ENCODE measurements around the gene DCDC1.
A peak's percentile ranks its signal among the peaks of the same experiment; 100 is the strongest.

DCDC1 gene

GRCh38 chr11:30861531-30861930, 508.0 kb downstream of the DCDC1 start:
- no peak overlapping the region for H3K4me3 ChIP-seq (ENCODE audit: low read depth, low read length)
- DNase-seq (ENCODE audit: low read depth) = no peak
- TF ChIP-seq, protein P1, sequence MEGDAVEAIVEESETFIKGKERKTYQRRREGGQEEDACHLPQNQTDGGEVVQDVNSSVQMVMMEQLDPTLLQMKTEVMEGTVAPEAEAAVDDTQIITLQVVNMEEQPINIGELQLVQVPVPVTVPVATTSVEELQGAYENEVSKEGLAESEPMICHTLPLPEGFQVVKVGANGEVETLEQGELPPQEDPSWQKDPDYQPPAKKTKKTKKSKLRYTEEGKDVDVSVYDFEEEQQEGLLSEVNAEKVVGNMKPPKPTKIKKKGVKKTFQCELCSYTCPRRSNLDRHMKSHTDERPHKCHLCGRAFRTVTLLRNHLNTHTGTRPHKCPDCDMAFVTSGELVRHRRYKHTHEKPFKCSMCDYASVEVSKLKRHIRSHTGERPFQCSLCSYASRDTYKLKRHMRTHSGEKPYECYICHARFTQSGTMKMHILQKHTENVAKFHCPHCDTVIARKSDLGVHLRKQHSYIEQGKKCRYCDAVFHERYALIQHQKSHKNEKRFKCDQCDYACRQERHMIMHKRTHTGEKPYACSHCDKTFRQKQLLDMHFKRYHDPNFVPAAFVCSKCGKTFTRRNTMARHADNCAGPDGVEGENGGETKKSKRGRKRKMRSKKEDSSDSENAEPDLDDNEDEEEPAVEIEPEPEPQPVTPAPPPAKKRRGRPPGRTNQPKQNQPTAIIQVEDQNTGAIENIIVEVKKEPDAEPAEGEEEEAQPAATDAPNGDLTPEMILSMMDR (IDR thresholded peaks at IDR 0.05; ENCODE audit: low read depth, low read length, missing control alignments) = no peak
- in situ Hi-C loops (cut with HindIII; ENCODE audit: low sequenced_read_pairs) = no loop called here

DNA sequence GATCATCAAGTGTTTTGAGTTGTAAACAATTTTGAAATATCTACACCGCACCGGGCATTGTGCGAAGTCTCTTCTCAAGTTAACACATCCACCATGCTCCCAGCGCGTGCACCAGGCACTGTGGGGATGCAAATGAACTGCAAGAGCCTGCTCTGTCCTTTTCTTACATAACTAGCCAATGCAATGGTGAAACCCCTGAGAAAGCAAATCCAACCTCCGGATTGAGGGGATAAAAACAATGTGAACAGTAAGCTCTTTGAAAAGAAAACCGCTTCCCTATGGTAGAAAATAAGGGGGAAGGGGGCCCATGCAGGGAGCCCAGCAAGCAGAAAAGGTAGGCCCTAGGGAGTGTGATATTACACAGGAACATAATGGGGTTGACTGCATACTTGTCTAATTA, 508.5 kb downstream of the DCDC1 start:
- TF ChIP-seq, protein P1 (IDR thresholded peaks at IDR 0.05; ENCODE audit: low read depth, low read length, missing control alignments) = no peak
- in situ Hi-C loops (cut with HindIII; ENCODE audit: low sequenced_read_pairs) = no loop called here
- no peak overlapping the region for H3K4me3 ChIP-seq (ENCODE audit: low read depth, low read length)
- DNase-seq (ENCODE audit: low read depth) = no peak

DNA sequence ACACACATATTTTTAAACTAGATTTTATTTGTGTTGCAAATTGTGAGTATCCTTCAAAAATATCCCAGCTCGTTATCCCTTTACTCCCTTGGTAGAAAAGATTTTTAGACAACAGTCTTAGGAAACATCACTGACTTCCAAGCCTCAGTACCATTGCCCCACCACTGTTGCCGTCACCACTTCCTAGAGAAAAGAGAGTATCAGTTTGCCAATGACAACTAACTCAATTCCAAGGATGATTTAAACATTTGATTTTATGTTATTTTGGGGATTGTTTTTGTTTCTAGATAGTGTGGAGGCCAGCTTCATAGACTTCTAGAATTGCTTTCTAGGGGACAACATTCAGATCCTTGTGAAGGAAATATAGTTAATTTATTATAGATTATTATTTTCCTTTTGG, 509.4 kb downstream of the DCDC1 start:
- DNase-seq (ENCODE audit: low read depth) = no peak
- H3K4me3 ChIP-seq (ENCODE audit: low read depth, low read length) = no peak overlapping the region
- in situ Hi-C loops (cut with HindIII; ENCODE audit: low sequenced_read_pairs) = no loop called here
- TF ChIP-seq, protein P1 (IDR thresholded peaks at IDR 0.05; ENCODE audit: low read depth, low read length, missing control alignments) = no peak

GRCh38 chr11:30859669-30860068, 509.9 kb downstream of the DCDC1 start:
- no peak for DNase-seq (ENCODE audit: low read depth)
- TF ChIP-seq, protein P1 (IDR thresholded peaks at IDR 0.05; ENCODE audit: low read depth, low read length, missing control alignments) = no peak
- in situ Hi-C loops (cut with HindIII; ENCODE audit: low sequenced_read_pairs) = no loop called here
- H3K4me3 ChIP-seq (ENCODE audit: low read depth, low read length) = no peak overlapping the region

DNA sequence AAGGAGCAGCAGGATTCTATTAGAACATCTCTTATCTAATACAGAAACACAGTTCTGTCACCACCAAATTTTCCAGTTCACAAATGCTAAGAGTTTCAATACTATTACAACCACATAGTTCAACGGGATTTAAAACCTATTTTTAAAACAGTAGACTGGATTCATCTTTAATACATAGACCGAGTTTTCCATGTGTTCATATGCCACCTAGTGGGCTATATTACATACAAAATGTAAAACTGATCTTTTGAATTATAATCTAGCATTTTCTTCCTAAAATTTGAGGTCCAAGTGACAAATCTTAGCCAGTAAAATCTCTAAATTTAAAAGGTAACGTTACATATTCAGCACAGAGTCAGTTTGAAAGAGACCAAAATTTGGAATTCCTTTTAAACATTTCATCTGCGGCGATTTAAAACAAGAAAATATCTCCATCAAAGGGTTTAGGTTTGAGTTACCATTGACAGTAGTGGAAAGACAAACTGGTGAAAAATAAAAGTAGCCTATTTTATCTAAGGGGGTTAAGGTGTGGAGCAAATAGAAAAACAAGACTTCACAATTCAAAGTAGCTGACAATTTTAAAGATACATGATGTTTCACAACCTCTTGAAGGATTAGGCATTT, 514.0 kb downstream of the DCDC1 start:
- TF ChIP-seq, protein P1 (IDR thresholded peaks at IDR 0.05; ENCODE audit: low read depth, low read length, missing control alignments) = no peak
- H3K4me3 ChIP-seq (ENCODE audit: low read depth, low read length) = no peak overlapping the region

GRCh38 chr11:30853439-30853838, 516.1 kb downstream of the DCDC1 start:
- no peak overlapping the region for H3K4me3 ChIP-seq (ENCODE audit: low read depth, low read length)
- DNase-seq (ENCODE audit: low read depth) = no peak
- in situ Hi-C loops (cut with HindIII; ENCODE audit: low sequenced_read_pairs) = no loop called here
- TF ChIP-seq, protein P1 (IDR thresholded peaks at IDR 0.05; ENCODE audit: low read depth, low read length, missing control alignments) = no peak

More for the DNA sequence above, 514.0 kb downstream of the DCDC1 start:
- in situ Hi-C loops (cut with HindIII; ENCODE audit: low sequenced_read_pairs) = no loop called here
- DNase-seq (ENCODE audit: low read depth) = peak; percentile 5

Measured in astrocyte of the cerebellum (primary cell).